ENCODE measurements around the gene HIBADH. TPM values are rescaled to one million over a fixed set of nuclear protein-coding genes. Genes with fewer than 3 reads are reported as not detected.

HIBADH gene
- total RNA-seq, 4 donors from 2014 or later: 68.8 to 87.2 (median 73.3) TPM

- TF ChIP-seq, protein P1, sequence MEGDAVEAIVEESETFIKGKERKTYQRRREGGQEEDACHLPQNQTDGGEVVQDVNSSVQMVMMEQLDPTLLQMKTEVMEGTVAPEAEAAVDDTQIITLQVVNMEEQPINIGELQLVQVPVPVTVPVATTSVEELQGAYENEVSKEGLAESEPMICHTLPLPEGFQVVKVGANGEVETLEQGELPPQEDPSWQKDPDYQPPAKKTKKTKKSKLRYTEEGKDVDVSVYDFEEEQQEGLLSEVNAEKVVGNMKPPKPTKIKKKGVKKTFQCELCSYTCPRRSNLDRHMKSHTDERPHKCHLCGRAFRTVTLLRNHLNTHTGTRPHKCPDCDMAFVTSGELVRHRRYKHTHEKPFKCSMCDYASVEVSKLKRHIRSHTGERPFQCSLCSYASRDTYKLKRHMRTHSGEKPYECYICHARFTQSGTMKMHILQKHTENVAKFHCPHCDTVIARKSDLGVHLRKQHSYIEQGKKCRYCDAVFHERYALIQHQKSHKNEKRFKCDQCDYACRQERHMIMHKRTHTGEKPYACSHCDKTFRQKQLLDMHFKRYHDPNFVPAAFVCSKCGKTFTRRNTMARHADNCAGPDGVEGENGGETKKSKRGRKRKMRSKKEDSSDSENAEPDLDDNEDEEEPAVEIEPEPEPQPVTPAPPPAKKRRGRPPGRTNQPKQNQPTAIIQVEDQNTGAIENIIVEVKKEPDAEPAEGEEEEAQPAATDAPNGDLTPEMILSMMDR (IDR thresholded peaks at IDR 0.05; ENCODE audit: low read depth): no peak
Observed at GRCh38 chr7:27665531-27665930, 2.8 kb upstream of the HIBADH start.

- TF ChIP-seq, protein P1 (IDR thresholded peaks at IDR 0.05; ENCODE audit: low read depth): no peak
Observed at GRCh38 chr7:27663989-27664331, 1.3 kb upstream of the HIBADH start.

GRCh38 chr7:27661811-27662489, 733 bp downstream of the HIBADH start:
- TF ChIP-seq, protein P1 (IDR thresholded peaks at IDR 0.05; ENCODE audit: low read depth): no peak

GRCh38 chr7:27656724-27657123, 6.0 kb downstream of the HIBADH start:
- TF ChIP-seq, protein P1 (IDR thresholded peaks at IDR 0.05; ENCODE audit: low read depth): no peak

DNA sequence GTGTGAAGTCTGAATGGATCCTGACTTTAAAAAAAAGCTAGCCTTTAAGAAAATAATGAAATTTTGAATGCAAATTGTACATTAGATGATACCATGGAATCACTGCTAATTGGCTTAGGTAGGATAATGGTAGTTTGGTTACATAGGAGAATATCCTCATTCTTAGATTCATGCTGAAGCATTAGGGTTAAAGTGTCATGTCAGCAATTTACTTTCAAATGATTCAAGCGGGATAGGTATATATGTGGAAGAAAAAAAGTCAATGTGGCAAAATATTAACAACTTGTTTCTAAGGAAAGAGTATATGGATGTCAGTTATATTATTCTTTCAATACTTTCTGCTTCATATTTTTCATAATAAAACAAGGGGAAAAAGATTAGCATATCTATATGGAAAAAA, 7.5 kb downstream of the HIBADH start:
- TF ChIP-seq, protein P1 (IDR thresholded peaks at IDR 0.05; ENCODE audit: low read depth): no peak

DNA sequence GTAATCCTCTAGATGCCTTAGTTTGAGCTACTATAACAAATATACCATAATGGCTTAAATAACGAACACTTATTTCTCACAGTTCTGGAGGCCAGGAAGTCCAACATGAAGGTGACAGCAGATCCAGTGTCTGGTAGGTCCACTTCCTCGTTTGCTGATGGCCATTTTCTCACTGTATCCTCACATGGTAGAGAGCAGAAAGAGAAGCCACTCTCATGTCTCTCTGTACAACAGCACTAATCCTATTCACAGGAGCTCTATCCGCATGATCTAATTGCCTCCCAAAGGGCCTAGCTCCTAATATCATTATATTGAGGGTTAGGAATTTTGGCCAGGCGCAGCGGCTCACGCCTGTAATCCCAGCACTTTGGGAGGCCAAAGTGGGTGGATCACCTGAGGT, 10.2 kb downstream of the HIBADH start:
- TF ChIP-seq, protein P1 (IDR thresholded peaks at IDR 0.05; ENCODE audit: low read depth): no peak

GRCh38 chr7:27651702-27652101, 11.0 kb downstream of the HIBADH start:
- TF ChIP-seq, protein P1 (IDR thresholded peaks at IDR 0.05; ENCODE audit: low read depth): no peak
